K562 (cell line): Measurements from ENCODE around the gene GUCY2F. TPM values are rescaled to one million over a fixed set of nuclear protein-coding genes. Genes with fewer than 3 reads are reported as not detected.

Source experiments
- ATAC-seq: fragments of 200-7000 bp; cut with Tn5 transposase; 3 replicates; pipeline ENCODE4 v1.9.1; 2020; ENCODE audit warnings: moderate library complexity
- BruUV-seq: library from RNA; stranded (reverse); fragments of 400-500 nt; replicated peaks from 2 replicates; lab custom pipeline; 2021; lab: Mats Ljungman, UMichigan
- CTCF ChIA-PET: fragments of 300-600 bp; formaldehyde crosslinking; extraction: SDS; loops from one replicate; lab custom pipeline; 2021; ENCODE audit warnings: low intra/inter-chr PET ratio; lab: Yijun Ruan, JAX
- POLR2A ChIA-PET: fragments of 300-600, 350-650 bp; sonication (Branson Sonifier 250); formaldehyde crosslinking; extraction: SDS; loops from one replicate; lab custom pipeline; 2021; ENCODE audit warnings: antibody characterized with exemption, inconsistent platforms; lab: Yijun Ruan, JAX
- DNase-seq, 4 experiments: peaks; one replicate each; pipeline versions ENCODE4 v3.0.0 to v3.0.0-alpha.2; 2011 to 2018; ENCODE audit warnings: low spot score in 3 of 4, mixed read lengths in 3 of 4; ENCODE audit errors: extremely low read depth in 1 of 4
- FAIRE-seq: peaks from 2 replicates; lab custom pipeline; 2011; peaks lifted over from hg19 to GRCh38; lab: Jason Lieb, UNC
- H2AFZ ChIP-seq: 2 replicates; pipeline ENCODE4 v1.6.0; 2011; ENCODE audit warnings: low read depth, low read length, control low read depth, inconsistent platforms
- H3K27ac ChIP-seq: fragments of 200-600 bp; 3 replicates; pipeline ENCODE4 v1.8.0; 2011; ENCODE audit warnings: low read depth, mild to moderate bottlenecking, control low read depth, inconsistent platforms, low read length, moderate library complexity, mixed read lengths; ENCODE audit errors: extremely low read depth
- H3K27me3 ChIP-seq, 2 experiments: fragments of 300-600 bp in 1 of 2; 2 replicates in 1 of 2; 3 replicates in 1 of 2; pipeline versions ENCODE4 v1.6.0 to v1.8.0; 2011; ENCODE audit warnings: inconsistent platforms in 2 of 2, low read length in 2 of 2, mild to moderate bottlenecking in 1 of 2, mixed read lengths in 1 of 2, moderate library complexity in 1 of 2; ENCODE audit not compliant: control insufficient read depth in 2 of 2, insufficient read depth in 2 of 2
- H3K36me3 ChIP-seq: fragments of 300-600 bp; 3 replicates; pipeline ENCODE4 v1.8.0; 2011; ENCODE audit warnings: mild to moderate bottlenecking, low read length, inconsistent platforms; ENCODE audit not compliant: control insufficient read depth, insufficient read depth
- H3K4me1 ChIP-seq, 2 experiments: fragments of 200-600 bp in 1 of 2; replicated peaks in 1 of 2; 2 replicates in 1 of 2; 3 replicates in 1 of 2; pipeline versions ENCODE4 v1.5.1 to v1.8.0; 2011; ENCODE audit warnings: inconsistent platforms in 2 of 2, low read length in 2 of 2, mild to moderate bottlenecking in 1 of 2, mixed read lengths in 1 of 2, moderate library complexity in 1 of 2; ENCODE audit not compliant: control insufficient read depth in 2 of 2, insufficient read depth in 2 of 2
- H3K4me2 ChIP-seq: 2 replicates; pipeline ENCODE4 v1.6.1; 2011; ENCODE audit warnings: low read length, control low read depth, inconsistent platforms, mixed read lengths; ENCODE audit not compliant: insufficient read depth
- H3K4me3 ChIP-seq: fragments of 200-600 bp; sonication (generic), shearing (Covaris generic); 2 replicates; pipeline ENCODE4 v1.5.1; 2016; ENCODE audit warnings: control low read depth, inconsistent platforms
- H3K79me2 ChIP-seq: fragments of 200-600 bp; 3 replicates; pipeline ENCODE4 v1.8.0; 2011; ENCODE audit warnings: low read length, inconsistent platforms; ENCODE audit not compliant: control insufficient read depth, insufficient read depth
- H3K9ac ChIP-seq, 2 experiments: 2 replicates each; pipeline versions ENCODE4 v1.6.0 to v1.6.1; 2011; ENCODE audit warnings: low read depth in 2 of 2, low read length in 2 of 2, control low read depth in 1 of 2, inconsistent platforms in 1 of 2, mild to moderate bottlenecking in 1 of 2, mixed read lengths in 1 of 2; ENCODE audit not compliant: insufficient read depth in 1 of 2
- H3K9me1 ChIP-seq: one replicate; pipeline ENCODE4 v1.6.0; 2011; ENCODE audit warnings: inconsistent platforms, mild to moderate bottlenecking, low read length, moderate library complexity; ENCODE audit not compliant: control insufficient read depth, insufficient read depth
- H3K9me3 ChIP-seq: replicated peaks from 2 replicates; pipeline ENCODE4 v1.5.1; 2011; ENCODE audit warnings: low read depth, low read length, inconsistent platforms; ENCODE audit not compliant: control insufficient read depth, insufficient read depth
- H4K20me1 ChIP-seq: replicated peaks from 2 replicates; pipeline ENCODE4 v1.6.1; 2011; ENCODE audit warnings: low read length, inconsistent platforms, mixed read lengths; ENCODE audit not compliant: control insufficient read depth, insufficient read depth
- ARNT ChIP-seq, 2 experiments: fragments of 450-650 bp; IDR thresholded peaks; 2 replicates each; pipeline ENCODE4 v1.6.1; 2016; ENCODE audit warnings: mild to moderate bottlenecking in 1 of 2
- NCOR1 ChIP-seq: fragments of 450-650 bp; IDR thresholded peaks from 2 replicates; pipeline ENCODE4 v1.6.1; 2016; ENCODE audit warnings: mild to moderate bottlenecking, moderate library complexity
- TCFL5 ChIP-seq: fragments of 250-450 bp; sonication (Bioruptor Pico); conservative IDR thresholded peaks from 2 replicates; pipeline ENCODE4 v1.6.1; 2021; ENCODE audit warnings: mild to moderate bottlenecking, moderate library complexity, matching md5 sums
- ZNF280A ChIP-seq: fragments of 450-650 bp; IDR thresholded peaks from 2 replicates; pipeline ENCODE4 v1.6.1; 2018; ENCODE audit warnings: mild to moderate bottlenecking, low read depth; ENCODE audit not compliant: partially characterized antibody
- WGBS: fragments of 100-300 bp; shearing (Covaris generic); methylation state at CpG from one replicate; pipeline ENCODE4 v1.1.6; 2016; ENCODE audit warnings: low coverage, mixed read lengths; ENCODE audit not compliant: insufficient coverage; ENCODE audit errors: missing lambda C conversion rate; 5-methylcytosine and 5-hydroxymethylcytosine counted together
- in situ Hi-C: fragments of 300-500 bp; cut with MboI; formaldehyde crosslinking; loops from 4 replicates; pipeline ENCODE4 v1.15.0; 2018; ENCODE audit warnings: inconsistent platforms, mixed read lengths
- intact Hi-C: fragments of 100-400 bp; cut with micrococcal nuclease; formaldehyde crosslinking; loops from 2 replicates; pipeline ENCODE4 v1.14.2; 2022
- polyA plus RNA-seq, 8 experiments: library from polyadenylated mRNA; depleted of rRNA in 4 of 8; stranded (reverse) in 5 of 8; unstranded in 3 of 8; fragments of >200 nt; fragmentation: Nextera tagmentation in 2 of 8; fragmentation: Illumina TruSeq in 1 of 8; extraction: Ambion mirVana in 2 of 8; extraction: Trizol in 1 of 8; gene quantifications; 2 replicates each; pipeline versions ENCODE4 v1.2.1 to v1.2.3, GENCODE V29; 2011 to 2014; ENCODE audit warnings: inconsistent platforms in 1 of 8, missing spikeins in 1 of 8
- total RNA-seq, 7 experiments: library from RNA; depleted of rRNA in 6 of 7; stranded (reverse); fragments of >200 nt in 6 of 7; fragmentation: Illumina TruSeq in 2 of 7; extraction: Trizol in 2 of 7; gene quantifications; 2 replicates each; pipeline versions ENCODE4 v1.2.1 to v1.2.3, GENCODE V29; 2011 to 2021; ENCODE audit warnings: low replicate concordance in 1 of 7
- TF ChIP-seq, protein P1 (sequence below): fragments of 200-400 bp; formaldehyde crosslinking; IDR thresholded peaks from 2 replicates; pipeline ENCODE4 v1.6.1; 2017; ENCODE audit warnings: mild to moderate bottlenecking, low read depth, low read length, moderate library complexity
- TF ChIP-seq, protein P2 (sequence below): fragments of 450-650 bp; IDR thresholded peaks from 2 replicates; pipeline ENCODE4 v1.6.1; 2016; ENCODE audit warnings: mild to moderate bottlenecking

GUCY2F gene
- total and polyA plus RNA-seq, 9 of the 15 experiments (the other 6 are each of a cell fraction or from before 2014, with no cell fraction given): 0.01 to 0.06 (median 0.05) TPM; not detected in 6

GRCh38 chrX:109390556-109390955 is 91.3 kb downstream of the GUCY2F start:
- FAIRE-seq: no peak

More at GRCh38 chrX:109390556-109390955, 91.3 kb downstream of the GUCY2F start:
- Histone ChIP-seq H3K4me3 (no peak overlapping the region), H3K27ac (no peak overlapping the region), H3K9me1 (no peaks in the 10 kb centered on the region), H3K9ac (no peak overlapping the region), H4K20me1 (no peaks in the 10 kb centered on the region), H2AFZ (no peak overlapping the region), H3K9me3 (no peaks in the 10 kb centered on the region), H3K4me2 (no peak overlapping the region), H3K4me1 (no peaks in the 10 kb centered on the region), H3K79me2 (no peaks in the 10 kb centered on the region), H3K36me3 (no peaks in the 10 kb centered on the region), H3K27me3 (no peaks in the 10 kb centered on the region)
- CTCF ChIA-PET: no interaction called here
- POLR2A ChIA-PET: interaction anchor here (0.5 kb wide), 1 partner anchor 739 kb away, joined by 3 read pairs; no protein-coding TSS in a partner anchor
- DNase-seq: no peak
- TF ChIP-seq, protein P1, sequence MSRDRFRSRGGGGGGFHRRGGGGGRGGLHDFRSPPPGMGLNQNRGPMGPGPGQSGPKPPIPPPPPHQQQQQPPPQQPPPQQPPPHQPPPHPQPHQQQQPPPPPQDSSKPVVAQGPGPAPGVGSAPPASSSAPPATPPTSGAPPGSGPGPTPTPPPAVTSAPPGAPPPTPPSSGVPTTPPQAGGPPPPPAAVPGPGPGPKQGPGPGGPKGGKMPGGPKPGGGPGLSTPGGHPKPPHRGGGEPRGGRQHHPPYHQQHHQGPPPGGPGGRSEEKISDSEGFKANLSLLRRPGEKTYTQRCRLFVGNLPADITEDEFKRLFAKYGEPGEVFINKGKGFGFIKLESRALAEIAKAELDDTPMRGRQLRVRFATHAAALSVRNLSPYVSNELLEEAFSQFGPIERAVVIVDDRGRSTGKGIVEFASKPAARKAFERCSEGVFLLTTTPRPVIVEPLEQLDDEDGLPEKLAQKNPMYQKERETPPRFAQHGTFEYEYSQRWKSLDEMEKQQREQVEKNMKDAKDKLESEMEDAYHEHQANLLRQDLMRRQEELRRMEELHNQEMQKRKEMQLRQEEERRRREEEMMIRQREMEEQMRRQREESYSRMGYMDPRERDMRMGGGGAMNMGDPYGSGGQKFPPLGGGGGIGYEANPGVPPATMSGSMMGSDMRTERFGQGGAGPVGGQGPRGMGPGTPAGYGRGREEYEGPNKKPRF: no peak
- TF ChIP-seq TCFL5 (no peak), ZNF280A (no peak), ARNT (IDR thresholded peaks at IDR 0.05) (no peak), NCOR1 (no peak)
- TF ChIP-seq, protein P2, sequence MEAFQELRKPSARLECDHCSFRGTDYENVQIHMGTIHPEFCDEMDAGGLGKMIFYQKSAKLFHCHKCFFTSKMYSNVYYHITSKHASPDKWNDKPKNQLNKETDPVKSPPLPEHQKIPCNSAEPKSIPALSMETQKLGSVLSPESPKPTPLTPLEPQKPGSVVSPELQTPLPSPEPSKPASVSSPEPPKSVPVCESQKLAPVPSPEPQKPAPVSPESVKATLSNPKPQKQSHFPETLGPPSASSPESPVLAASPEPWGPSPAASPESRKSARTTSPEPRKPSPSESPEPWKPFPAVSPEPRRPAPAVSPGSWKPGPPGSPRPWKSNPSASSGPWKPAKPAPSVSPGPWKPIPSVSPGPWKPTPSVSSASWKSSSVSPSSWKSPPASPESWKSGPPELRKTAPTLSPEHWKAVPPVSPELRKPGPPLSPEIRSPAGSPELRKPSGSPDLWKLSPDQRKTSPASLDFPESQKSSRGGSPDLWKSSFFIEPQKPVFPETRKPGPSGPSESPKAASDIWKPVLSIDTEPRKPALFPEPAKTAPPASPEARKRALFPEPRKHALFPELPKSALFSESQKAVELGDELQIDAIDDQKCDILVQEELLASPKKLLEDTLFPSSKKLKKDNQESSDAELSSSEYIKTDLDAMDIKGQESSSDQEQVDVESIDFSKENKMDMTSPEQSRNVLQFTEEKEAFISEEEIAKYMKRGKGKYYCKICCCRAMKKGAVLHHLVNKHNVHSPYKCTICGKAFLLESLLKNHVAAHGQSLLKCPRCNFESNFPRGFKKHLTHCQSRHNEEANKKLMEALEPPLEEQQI: no peak
- BruUV-seq: no TSS peak
- WGBS: 0% methylated on average over 2 of the region's 2 CpGs
- intact Hi-C loops: no loop called here
- in situ Hi-C loops: loop anchor here (25.0 kb wide), 1 partner anchor 803 kb away; no protein-coding TSS in a partner anchor
- ATAC-seq: no peak
